Measurements from ENCODE around the gene RXFP2.

RXFP2 gene, protein sequence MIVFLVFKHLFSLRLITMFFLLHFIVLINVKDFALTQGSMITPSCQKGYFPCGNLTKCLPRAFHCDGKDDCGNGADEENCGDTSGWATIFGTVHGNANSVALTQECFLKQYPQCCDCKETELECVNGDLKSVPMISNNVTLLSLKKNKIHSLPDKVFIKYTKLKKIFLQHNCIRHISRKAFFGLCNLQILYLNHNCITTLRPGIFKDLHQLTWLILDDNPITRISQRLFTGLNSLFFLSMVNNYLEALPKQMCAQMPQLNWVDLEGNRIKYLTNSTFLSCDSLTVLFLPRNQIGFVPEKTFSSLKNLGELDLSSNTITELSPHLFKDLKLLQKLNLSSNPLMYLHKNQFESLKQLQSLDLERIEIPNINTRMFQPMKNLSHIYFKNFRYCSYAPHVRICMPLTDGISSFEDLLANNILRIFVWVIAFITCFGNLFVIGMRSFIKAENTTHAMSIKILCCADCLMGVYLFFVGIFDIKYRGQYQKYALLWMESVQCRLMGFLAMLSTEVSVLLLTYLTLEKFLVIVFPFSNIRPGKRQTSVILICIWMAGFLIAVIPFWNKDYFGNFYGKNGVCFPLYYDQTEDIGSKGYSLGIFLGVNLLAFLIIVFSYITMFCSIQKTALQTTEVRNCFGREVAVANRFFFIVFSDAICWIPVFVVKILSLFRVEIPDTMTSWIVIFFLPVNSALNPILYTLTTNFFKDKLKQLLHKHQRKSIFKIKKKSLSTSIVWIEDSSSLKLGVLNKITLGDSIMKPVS

DNA sequence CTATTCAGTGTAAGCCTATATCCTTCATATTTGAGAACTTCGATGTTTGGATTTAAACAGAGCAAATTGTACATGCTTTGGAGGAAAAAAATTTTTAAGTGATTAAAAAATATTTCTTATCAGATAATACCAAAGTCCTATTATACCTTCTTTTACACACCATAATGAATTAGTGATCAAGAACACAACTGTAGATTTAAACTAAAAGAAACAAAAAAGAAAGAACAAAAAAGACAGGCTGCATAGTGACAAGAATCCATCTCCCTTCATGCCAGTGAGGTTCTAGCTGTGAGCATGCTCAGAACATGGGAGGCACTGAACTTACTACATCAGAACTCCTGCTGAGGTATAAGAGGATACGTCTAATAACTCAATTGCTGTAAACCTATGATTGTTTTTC, at the start of gene RXFP2:
TSS of gene RXFP2 (plus strand) at position 301 of the 400 bp plus-strand sequence. CDS start at position 388, 87 bp downstream.
- DNase-seq (ENCODE audit: low read depth in 2 of 3, low spot score in 2 of 3) = no peak

DNA sequence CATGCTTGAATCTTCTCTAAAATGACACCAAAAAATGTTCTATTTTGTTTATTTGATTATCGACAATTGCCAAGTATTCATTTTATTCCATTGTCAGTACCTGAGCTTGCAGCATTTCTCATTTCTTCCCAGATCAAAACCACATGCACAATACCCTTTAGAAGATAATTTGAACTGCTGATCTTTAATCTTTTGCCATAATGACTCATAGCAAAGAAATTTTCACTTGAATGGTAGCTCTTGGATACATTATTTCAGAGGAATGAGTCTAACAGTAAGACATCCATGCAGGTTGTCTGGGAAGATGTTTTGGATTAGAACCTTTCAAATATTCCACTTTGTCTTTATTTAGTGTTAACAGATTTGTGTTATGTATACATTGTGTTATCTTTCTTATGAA, 42.0 kb upstream of the RXFP2 start:
- no peak for DNase-seq (ENCODE audit: low read depth in 2 of 3, low spot score in 2 of 3)

DNA sequence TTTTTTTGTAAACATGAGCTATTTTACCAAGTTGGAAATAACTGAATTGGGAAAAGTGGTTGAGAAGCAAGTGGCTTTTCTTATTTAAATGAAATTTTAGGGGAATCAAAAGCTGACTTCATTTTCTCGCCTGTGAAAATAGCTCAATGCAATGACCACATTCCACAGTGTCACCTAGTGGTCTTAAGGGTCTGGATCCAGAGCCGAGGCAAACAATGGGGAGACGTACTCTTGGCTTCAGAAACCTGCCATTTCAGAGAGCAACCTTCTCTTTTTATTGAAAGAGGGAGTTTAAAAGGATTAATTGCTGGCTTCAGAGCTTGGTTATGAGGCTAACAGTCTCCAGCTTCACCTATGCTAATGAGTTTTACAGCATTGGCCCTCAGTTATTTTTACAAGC, 39.7 kb upstream of the RXFP2 start:
- DNase-seq (ENCODE audit: low read depth in 2 of 3, low spot score in 2 of 3) = no peak

DNA sequence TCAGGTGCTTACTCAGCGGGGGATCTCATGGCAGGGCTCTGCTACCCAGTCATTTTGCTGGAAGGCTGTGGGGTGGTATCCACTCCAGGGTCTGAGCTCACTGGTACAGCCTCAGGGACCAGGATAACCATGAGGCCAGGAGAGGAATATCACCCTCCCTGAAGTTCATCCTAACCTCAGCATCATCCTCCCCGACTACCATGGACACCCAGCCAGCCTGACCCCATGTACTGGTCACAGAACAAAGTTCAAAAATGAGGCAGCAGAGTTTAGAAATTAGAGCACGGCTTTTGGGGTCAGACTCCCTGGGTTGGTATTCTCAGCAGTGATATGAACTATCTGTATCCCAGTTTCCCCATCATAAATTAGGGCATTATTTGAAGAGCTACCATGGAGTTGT, 35.5 kb upstream of the RXFP2 start:
- DNase-seq (ENCODE audit: low read depth in 2 of 3, low spot score in 2 of 3) = no peak

DNA sequence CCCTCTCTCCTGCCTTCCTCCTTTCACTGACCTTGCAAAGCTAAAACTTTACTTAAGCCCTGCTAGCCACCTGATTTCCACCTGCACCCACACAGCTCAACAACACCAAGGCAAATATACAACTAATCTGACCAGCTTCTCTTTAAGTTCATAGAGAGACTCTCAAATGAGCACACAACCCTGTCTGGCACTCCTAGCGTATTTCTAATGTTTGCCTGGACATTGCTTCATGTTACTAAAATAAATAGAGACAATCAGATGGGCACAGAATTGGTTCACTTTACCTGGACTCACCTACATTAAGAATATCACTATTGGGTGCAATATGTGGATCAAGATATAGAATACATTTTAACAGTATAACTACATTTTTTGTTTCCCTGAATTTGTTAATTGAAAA, 33.2 kb upstream of the RXFP2 start:
- DNase-seq (ENCODE audit: low read depth in 2 of 3, low spot score in 2 of 3) = no peak

DNA sequence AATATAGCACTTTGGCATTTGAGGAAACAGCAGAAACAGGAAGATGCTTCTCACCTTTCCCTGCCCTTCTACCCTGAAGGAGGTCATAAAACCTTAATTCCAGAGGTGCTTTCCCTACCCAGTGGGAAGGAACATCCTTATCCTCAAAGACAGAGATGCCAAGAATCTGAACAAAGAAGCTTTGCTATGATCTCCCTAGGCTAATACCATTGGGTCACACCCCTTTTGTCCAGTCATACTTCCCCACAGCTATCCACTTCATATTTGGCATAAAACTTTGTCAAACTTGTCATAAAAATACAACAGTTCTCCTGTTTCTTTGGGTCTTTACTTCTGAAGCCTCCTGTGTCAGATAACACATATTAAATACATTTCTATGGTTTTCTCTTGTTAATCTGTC, 21.7 kb upstream of the RXFP2 start:
- no peak for DNase-seq (ENCODE audit: low read depth in 2 of 3, low spot score in 2 of 3)

DNA sequence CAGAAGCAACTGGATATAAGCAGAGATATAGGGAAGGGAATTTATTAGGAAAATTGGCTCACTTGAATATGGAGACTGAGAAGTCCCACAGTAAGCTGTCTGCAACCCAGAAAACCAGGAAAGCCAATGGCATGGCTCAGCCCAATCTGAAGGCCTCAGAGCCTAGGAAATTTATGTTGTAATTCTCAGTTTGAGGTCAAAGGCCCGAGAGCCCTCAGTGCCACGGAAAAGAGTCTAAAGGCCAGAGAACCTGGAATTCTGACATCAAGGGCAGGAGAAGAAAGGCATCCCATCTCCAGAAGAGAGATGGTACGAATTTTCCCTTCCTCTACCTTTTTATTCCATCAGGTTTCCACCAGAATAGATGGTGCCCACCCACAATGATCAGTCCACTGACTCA, 20.1 kb upstream of the RXFP2 start:
- DNase-seq (ENCODE audit: low read depth in 2 of 3, low spot score in 2 of 3) = no peak

DNA sequence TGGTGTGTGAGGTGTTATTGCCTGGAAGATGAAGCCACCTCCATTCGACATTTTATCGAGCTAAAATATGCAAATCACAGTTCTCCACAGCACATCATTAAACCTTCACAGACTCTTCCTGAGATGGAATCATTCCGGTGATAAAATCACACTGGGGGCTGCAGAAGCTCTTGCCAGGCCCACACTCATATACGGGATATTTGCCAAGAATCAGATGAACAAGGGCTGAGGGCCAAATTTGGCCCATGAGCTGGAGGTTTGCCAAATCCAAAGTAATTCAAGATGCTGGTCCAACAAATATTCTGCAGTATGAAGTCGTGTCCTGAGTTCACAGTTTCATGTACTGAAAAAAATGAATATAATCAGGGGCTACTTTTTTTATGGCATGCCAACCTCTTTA, 16.7 kb upstream of the RXFP2 start:
- DNase-seq (ENCODE audit: low read depth in 2 of 3, low spot score in 2 of 3) = no peak

DNA sequence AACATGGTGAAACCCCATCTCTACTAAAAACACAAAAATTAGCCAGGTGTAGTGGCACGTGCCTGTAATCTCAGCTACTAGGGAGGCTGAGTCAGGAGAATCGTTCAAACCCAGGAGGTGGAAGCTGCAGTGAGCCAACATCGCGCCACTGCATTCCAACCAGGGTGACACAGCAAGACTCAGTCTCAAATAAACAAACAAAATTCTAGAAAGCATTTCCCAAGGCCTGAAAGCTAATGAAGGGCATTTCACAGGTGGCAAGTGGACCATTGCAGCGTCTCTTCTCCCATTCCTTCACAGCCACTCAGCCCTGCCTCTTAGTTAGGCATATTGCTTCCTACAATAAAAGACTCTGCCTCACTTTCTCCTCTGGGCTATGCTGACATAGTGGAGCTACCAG, 13.5 kb upstream of the RXFP2 start:
- no peak for DNase-seq (ENCODE audit: low read depth in 2 of 3, low spot score in 2 of 3)

DNA sequence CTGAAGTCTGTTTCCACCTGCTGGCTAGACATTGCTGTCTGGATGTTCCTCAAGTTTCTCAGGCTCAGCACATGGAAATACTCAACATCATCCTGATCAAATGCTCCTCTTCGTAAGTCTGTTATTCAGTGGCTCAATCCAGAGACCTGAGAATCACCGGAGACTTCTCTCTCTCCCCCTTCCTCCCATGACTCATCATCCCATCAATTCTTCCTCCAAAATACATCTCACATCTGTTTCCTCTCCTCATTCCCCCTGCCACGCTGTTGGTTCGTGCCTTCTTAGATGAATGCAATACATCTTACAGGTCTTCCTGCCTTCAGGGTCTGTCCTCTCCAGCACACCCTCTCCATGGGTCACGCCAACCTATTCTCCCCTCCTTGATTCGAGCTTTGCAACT, 7.4 kb upstream of the RXFP2 start:
- no peak for DNase-seq (ENCODE audit: low read depth in 2 of 3, low spot score in 2 of 3)

DNA sequence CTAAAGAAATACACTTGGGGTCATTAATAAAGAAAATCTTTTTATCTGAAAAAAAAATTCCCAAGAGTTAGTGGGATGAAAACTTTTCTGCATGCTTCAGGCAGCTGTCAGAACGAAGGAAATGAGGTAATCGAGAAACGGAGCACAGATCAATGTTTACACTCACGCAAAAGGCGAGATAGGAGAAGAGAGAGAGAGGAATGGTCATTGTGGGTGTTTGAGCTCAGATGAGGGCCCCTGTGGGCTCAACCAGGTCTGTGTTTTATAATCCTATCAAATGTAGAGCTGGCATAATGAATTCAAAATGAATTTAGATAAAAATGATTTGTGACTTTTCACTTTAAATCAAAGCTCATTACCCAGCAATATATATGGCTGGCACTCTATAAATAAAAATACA, 6.3 kb upstream of the RXFP2 start:
- no peak for DNase-seq (ENCODE audit: low read depth in 2 of 3, low spot score in 2 of 3)

DNA sequence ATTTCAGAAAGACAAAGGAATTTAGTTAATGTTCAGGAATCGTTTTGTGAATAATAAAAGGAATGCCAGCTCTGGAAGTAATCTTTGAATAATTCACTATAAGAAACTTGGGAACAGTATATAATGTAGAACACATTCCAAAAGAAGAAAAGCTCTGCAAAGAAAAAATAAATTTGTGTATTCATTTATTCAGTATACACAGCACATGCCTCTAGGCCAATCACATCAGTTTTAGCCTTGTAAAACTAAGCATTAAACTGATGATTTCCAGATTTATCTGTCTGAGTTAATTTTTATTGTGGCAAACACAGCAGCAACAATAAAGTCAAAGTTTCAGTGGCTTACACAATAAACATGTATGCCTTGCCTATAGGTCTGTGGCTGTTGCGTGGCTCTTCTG, 5.7 kb upstream of the RXFP2 start:
- DNase-seq (ENCODE audit: low read depth in 2 of 3, low spot score in 2 of 3) = no peak

DNA sequence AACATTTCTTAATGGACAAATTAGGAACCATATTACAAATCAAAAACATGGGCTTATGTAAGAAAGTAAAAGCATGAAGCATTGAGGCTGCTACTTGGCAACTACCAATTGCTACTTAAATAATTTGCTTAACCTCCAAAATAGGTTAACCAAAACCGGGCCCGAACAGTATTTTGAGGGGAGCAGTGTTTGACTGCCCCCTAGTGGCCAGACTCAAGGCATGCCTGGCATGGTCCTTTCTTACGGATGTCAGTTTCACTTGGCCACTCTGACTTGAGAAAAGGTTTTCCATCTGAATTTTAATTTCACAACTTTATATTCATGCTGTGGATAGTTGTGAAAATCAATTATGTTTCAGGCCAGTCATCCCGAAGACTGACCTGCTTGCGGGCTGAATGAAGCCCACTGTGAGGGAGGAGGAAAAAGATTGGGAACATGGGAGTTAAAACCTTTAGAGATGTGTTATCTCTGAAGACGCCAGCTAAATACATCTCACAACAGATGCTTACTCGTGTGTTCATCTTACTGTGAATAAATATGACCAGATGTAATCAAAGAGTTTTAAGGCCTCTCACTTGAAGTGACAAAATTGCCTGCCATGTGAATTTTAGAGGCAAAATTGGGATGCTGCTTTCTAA, 2.9 kb downstream of the RXFP2 start:
- DNase-seq (ENCODE audit: low read depth in 2 of 3, low spot score in 2 of 3) = peak in 2 of 3 experiments; percentile 19 to 56

DNA sequence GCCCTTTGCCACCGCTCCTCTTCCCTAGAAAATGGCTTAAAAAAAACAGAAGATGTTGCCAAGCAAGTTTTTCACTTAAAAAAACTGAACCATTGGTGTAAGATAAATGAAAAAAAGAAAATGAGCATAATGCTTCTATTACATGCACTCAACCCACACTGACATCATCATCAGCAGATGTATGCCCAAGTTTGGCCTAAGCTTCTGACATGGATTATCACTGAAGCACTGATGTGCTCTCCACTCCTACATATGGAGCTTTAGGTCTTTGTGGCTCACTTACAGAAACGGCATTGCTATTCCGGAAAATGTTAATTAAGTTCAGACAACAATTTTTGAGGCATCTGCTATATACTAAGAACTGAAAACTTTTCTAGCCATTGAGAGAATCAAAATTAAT, 8.0 kb downstream of the RXFP2 start:
- DNase-seq (ENCODE audit: low read depth in 2 of 3, low spot score in 2 of 3) = no peak

DNA sequence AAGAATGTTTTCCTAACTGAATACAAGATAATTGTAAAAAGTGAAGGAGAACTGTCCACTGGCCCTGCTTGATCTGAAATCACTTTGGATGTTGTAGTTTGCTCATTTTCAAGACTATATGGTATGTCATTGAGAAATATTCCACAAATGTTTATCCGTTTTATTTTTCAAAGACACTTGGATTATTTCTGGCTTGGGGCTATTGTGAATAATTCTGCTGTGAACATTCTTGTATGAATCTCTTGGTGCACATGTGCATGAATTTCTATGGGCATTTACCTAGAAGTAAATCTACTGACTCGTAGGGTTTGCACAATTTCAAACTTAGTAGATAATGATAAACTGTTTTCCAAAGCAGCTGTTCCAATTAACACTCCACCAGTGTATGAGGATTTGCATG, 8.6 kb downstream of the RXFP2 start:
- no peak for DNase-seq (ENCODE audit: low read depth in 2 of 3, low spot score in 2 of 3)

DNA sequence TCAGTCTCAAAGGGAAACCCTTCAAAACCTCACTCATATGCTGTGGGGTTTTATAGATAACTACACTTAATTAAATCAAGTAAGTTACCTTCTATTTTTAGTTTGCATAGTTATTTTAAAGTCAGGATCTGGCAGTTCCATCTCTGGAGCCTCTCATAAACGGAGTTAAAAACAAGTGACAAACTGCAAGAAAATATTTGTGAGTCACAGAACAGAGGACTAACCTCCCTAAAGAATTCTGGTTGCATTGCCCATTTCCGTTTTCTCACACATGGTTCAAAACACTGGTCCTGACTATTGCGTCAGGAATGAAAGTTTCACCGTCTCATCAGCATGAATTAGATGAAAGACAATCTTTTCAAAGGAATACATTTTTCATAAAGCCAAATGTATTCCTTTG, 10.6 kb downstream of the RXFP2 start:
- no peak for DNase-seq (ENCODE audit: low read depth in 2 of 3, low spot score in 2 of 3)

DNA sequence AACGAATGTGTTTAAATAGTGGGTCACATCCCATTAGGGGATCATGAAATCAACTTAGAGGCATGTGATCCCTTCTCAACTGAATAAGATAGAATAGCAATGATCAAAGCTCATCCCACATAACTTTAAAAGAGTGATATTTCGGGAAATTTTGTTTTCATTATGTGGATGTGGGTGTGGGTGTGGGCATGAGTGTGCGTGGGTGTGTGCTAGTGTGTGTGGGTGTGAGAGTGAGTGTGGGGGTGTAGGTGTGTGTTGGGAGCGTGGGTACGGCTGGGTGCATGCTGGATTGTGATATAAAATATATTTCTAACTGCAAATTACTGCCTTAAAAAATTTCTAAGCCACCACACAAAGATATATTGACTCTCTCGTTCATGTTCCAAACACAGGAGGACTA, 15.9 kb downstream of the RXFP2 start:
- no peak for DNase-seq (ENCODE audit: low read depth in 2 of 3, low spot score in 2 of 3)

DNA sequence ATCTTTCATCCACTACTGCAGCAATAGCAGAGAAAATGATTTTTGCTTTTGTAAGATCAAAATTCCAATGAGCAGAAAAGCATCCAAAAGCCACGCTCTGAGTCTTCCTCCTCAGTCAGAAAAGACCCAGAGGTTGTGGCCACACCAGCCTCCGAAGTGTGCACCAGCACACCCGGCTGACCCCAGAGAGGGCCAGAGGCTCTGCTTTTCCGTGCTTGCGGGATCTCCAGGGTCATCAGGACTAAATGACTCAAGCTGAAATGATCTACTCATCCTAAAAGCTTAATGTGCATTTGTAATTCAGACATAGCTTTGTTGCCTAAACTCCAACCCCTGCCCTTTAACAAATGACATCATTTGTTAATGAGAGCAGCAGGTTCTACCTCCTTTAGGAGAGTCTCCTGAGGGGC, 16.5 kb downstream of the RXFP2 start:
- no peak for DNase-seq (ENCODE audit: low read depth in 2 of 3, low spot score in 2 of 3)

DNA sequence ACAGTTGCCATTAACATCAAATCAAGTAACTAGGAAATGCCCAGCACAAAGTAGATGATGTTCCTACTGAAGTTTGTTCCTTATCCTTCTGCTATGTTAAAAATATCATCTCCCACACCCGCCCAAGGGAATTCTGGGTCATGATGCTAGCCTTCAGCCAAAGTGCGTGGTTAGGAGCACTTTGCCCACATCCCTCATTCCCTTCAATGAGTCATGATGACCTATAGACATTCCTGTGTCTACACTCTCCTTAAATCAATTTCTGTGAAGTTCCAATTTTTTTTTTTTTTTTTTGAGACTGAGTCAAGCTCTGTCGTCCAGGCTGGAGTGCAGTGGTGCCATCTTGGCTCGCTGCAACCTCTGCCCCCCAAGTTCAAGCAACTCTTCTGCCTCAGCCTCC, 17.0 kb downstream of the RXFP2 start:
- no peak for DNase-seq (ENCODE audit: low read depth in 2 of 3, low spot score in 2 of 3)

DNA sequence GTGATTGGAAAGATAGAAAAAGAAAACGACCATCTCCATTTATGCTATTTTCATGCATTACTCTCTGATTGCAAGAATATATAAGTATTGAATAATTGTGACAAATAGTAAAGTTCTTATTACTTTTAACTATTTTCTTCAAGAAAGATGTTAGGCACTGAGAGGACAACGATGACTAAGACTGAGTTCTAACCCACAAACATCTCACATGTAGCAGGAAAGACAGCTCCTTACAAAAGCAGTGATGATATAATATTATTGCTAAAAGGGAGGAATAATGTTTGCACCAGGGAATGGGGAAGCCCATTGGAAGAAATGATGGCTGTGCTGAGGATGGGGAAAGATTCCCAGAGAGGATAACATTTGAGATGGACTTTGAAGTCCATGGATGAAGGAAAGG, 22.6 kb downstream of the RXFP2 start:
- no peak for DNase-seq (ENCODE audit: low read depth in 2 of 3, low spot score in 2 of 3)

DNA sequence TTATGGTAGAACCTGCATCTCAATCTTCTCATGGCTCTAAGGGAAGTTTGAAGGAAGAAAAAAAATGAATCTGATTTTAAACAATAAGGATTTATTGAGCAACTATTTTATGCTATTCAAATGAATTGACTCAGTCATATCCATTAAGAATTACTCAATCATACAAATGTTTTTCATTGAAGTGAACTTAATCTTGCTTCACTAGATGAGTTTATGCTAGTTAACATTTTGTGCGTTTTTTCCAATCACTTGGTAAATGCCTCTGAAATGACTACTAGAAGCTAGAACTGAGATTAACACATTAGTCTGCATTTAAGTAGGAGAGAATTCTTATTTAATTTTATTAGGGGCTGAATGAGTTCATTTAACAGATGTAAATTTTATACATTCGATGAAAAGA, 25.2 kb downstream of the RXFP2 start:
- DNase-seq (ENCODE audit: low read depth in 2 of 3, low spot score in 2 of 3) = no peak

DNA sequence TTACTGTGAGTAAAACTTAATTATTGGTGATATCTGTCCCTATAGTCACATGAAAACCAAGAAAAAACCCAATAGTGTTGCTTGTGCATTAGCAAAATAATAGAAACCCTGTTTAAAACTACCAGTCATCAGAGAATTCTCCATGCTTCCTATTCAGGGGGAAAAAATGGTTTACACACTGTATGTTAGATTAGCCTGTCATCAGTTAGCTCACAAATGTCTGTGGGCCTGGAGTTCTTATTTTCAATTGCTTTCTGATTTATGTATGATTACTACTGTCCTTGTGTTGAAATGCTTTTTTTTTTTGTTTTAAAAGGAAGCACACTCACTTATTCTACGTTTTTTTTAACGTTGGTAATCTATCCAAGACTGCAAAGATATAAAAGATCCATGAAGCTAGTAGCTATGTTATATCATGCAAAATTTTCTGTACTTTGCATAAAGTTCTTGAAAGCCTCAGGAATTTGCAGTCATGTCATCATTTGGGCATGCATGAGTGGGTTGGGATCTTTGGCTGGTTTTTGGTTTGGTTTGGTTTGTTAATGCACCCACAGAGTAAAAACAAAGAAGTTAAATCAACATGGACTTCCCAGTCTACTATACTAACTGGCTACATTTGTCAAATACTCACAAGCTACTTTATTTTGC, 25.9 kb downstream of the RXFP2 start:
- no peak for DNase-seq (ENCODE audit: low read depth in 2 of 3, low spot score in 2 of 3)
